Stimulated activated CD8-positive, alpha-beta memory T cell treated with anti-CD3 and anti-CD28 coated beads, Interleukin-15, amount 100 ng/mL, for 48 hours (primary cell): Measurements from ENCODE around the gene NRAS.

ENCODE experiments used
- DNase-seq, 2 donors: peaks; one replicate each; pipeline ENCODE4 v3.0.0-alpha.2; 2020; ENCODE audit warnings: low read depth in 2 of 2

The NRAS gene

DNA sequence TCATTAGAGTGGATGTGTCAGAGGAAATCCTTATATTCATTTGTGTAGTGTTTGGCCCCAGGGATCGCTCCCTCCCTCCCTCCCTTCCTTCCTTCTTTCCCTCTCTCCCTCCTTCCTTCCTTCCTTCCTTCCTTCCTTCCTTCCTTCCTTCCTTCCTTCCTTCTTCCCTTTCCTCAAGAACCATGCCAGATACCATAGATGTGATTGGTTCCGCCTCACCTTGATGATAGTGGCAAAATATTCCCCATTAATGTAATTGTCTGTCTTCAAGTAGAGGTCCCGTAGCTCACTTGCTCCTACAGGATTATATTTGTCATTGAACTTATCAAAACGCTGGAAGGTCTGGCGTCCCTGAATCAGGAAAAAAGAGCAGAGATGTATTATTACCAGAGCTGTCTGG lies 38.9 kb downstream of the NRAS start:
- no peak for DNase-seq

DNA sequence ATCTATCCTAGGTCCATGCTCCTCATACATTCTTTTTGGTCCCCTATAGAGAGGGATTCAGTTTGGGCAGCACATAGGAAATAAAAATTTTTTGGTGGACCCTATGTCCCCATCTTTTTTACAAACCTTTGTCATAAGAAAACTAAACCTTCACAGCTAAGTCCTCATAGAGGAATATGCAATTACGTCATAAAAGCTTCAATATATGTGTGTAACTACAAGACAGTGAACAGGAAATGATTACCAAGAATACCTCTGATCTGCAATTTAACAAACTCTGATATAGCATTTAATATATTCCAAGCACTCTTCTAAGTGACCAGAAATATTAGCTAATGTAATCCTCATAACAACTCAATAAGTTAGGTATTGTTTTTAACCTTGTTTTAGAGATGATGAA lies 40.5 kb downstream of the NRAS start:
- no peak for DNase-seq

DNA sequence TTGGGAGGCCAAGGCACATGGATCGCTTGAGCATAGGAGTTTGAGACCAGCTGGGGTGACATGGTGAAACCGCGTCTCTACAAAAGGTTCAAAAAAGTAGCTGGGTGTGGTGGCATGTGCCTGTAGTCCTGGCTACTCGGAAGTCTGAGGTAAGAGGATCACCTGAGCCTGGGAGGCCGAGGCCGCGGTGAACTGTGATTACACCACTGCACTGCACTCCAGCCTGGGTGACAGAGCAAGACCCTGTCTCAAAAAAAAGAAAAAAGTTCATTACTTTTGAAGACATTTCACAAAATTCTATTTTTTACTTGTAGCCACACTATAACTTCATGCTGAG lies 44.7 kb downstream of the NRAS start:
- no peak for DNase-seq

DNA sequence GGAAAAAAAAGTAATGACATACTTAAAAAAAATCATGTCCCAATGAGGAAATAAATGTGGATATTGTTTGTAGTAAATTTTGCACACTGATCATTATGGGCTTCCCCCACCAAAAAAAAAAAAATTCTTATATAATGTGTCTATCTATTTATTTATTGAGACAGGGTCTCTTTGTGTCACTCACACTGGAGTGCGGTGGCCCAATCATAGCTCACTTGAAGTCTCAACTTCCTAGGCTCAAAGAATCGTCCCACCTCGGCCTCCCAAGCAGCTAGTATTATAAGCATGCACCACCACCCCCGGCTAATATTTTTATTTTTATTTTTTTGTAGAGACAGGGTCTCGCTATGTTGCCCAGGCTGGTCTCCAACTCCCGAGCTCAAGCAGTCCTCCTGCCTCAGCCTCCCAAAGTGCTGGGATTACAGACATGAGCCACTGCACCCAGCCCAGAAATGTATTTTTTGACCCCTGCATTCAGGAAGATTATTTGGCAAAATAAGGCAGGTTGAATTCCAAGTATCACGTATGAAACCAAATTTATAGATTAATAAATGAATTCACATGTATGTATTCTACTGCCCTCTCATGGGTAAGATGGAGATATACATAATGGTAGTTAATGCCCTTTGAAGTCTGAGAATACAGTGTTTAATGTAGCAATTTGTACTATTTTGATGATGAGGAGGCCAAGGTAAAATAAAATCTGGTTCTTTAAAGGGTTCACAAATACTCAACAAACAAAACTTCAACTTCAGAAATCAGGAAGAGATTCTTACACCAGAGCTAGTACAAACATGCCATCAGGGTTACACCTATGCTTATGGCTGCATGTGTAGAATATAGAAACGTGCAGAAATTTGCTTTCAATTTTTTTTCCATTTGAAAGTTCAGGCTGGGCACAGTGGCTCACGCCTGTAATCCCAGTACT lies 45.3 kb downstream of the NRAS start:
- no peak for DNase-seq

DNA sequence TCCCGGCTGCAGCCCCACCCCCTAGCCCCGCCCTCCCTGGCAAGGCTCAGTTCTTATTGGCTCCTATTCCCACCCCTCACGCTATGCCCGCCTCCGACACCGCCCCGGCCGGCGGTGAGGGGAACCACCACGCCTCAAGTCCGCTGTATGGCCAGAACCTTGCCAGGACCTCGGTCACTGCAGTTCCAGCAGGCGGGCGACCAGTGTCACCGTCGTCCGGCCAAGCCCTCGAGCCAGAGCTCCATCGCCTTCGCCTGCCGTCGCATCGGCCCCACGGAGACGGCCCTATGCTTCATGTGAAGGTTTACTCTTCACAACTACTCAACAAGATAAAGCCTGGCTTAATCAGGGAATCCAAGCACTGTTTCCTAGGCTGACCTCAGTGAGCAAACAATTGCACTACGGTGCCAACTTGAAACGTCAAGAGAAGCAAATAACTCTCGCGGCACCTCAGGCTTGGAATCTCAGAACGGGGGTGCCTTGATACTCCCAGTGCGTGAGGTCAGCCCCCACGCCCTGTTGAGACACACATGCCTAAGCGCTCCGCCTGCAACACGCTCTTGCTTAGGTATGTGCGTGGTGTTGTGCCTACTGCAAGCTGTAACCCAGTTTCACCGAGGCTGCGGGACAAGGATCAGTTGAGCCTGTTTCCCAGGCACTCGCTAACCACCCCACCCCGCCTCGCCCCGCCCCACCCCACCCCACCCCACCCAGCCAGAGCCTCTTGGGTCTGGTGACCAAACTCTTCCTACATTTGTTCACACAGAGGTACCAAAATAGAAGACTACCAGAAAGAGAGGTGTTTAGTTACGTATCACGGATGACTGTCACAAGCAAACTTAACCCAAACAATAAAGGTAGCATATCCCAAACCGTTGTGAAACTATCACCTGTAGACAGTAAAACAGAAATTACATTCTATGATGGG lies 46.2 kb downstream of the NRAS start:
- DNase-seq, result peak; percentile 79 to 83

DNA sequence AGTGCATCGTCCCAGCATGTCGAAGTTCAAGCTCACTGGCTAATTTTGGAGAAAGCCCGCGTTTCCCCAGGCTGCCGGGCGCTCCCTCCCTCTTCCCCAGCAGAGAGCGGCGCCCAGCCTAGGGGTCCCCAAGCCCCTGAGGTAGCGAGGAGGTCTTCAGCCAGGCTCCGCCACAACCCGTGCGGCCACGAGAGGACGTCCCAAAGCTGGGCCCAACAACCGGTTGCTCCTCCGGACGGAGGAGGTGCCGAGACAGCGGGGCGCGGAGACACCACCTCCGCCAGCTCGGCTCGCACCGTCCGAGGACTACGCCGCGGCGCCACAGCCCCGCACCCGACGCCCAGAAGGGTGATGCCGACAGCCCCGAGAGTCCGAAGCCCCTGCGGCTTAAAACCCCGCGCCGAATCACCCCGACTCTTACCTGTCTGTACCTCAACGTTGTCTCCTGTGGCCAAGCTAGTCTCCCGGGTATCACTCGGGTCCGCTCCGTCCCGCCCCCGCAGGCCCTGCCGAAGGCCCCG lies 46.9 kb downstream of the NRAS start, which contains the start of gene DENND2C:
Gene DENND2C, minus strand, starts transcription at position 488 of the 521 bp plus-strand sequence. CDS start 44,065 bp downstream, outside the sequence.
- no peak for DNase-seq

DNA sequence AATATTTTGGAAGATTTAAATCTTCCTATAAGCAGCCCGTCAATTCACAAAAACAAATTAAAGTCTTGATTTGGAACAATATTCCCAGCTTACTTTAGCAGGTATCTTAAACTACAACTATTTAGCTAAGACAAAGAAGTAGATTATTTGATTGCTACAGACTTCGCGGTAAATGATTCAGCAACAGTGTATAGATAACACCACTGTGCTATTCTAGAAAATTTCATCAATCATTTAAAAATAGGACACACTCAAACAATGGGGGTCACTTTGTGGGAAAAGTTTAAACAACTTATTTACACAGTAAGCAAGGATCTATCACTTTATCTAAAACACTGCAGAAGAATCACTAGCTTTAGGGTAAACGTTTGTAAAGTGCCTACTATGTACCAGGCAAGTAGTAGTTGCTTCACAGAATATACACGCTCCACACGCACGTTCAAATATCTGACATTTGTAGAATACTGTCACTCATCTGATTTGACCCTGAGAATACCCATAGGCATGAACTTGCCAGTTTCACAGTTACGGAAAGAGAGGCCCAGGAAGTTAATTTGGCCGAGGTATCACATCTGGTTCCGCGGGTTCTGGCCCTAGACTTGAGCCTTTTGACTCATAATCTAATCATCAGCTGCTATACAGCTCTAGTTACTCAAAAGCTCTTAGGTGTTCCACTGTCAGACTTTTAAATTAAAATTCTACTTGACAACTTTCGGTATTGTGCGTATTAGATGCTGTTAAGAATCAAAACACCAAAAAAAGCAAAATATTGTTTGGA lies 47.6 kb downstream of the NRAS start:
- no peak for DNase-seq

DNA sequence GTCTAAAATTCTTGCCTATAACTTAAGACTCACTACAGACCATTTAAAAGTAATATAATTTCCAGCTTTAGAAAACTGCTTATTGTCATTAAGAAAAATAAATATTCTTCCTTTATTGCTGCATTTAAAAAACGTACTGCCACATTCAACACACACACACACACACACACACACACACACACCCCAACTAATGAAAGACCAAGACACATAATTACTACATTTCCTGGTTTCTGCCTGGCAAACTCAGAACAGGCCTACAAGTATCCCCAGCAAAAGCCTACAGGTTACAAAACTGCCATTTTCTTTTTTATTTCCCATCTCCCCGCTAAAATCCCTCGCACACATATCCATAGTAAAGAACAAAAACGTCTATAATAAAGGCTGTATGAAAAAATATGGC lies 48.2 kb downstream of the NRAS start:
- no peak for DNase-seq

DNA sequence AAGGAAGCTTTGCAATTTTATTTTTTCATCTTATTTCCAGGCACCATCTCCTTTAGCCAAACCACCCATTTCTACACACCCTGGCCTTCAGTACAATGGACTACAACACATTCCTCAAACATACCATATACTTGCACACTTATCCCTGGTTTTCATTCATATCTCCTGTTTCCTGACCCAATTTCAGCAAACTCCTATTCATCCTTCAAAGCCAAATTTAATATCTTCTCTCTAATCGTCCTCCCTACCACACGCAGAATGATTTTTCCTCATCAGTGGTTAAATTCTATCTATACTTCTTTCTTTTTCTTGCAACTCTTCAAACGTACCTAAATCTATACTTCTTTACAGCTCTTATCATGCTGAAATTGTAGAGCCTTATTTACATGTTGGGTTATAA lies 49.6 kb downstream of the NRAS start:
- no peak for DNase-seq

DNA sequence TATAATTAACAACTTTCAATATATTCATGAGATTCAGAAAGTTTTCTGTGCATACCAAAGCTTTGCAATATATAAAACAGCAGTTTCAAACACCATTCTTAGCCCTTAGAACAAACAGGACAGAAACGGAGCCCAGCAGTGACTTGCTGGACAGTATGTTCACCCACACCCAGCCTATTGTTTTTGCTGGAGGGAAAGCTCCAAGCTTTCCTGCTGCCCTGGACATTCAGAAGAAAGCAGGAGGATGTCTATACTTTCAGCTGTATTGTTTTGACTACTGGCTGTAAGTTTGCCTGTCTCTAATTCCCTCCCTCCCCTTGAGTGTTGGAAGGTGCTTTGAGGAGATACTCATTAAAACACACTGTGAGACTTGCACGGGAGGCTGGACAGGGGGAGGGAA lies 56.3 kb downstream of the NRAS start:
- DNase-seq, result no peak
